OCI-LY7 (cell line): ENCODE results near the gene KRTAP4-9. TPM values are rescaled to one million over a fixed set of nuclear protein-coding genes. Genes with fewer than 3 reads are reported as not detected.
"Not testable (repeated sequence)": the region's sequence is repeated elsewhere in the genome, so short reads cannot be mapped to it uniquely, and the experiment has no call there.

Experiments
- Bru-seq: library from RNA; stranded (reverse); fragments of 400-500 nt; gene quantifications from one replicate; lab custom pipeline; 2021; lab: Mats Ljungman, UMichigan
- BruChase-seq, 2 experiments: library from RNA; stranded (reverse); fragments of 400-500 nt; gene quantifications; one replicate each; lab custom pipeline; 2021; lab: Mats Ljungman, UMichigan
- BruUV-seq: library from RNA; stranded (reverse); fragments of 400-500 nt; replicated peaks from 2 replicates; lab custom pipeline; 2021; lab: Mats Ljungman, UMichigan
- CTCF ChIA-PET: fragments of 300-600 bp; sonication (Branson Sonifier 250); formaldehyde crosslinking; loops from one replicate; lab custom pipeline; 2022; ENCODE audit warnings: antibody characterized with exemption; ENCODE audit not compliant: unreplicated experiment; lab: Charles Lee
- POLR2A ChIA-PET: fragments of 300-600 bp; sonication (Branson Sonifier 250); formaldehyde crosslinking; loops from one replicate; lab custom pipeline; 2022; ENCODE audit warnings: antibody characterized with exemption; lab: Charles Lee
- DNase-seq: peaks from one replicate; pipeline ENCODE4 v3.0.0-alpha.2; 2015; ENCODE audit warnings: low spot score
- H2AFZ ChIP-seq: fragments of 200-600 bp; sonication (generic), shearing (Covaris generic); 2 replicates; pipeline ENCODE4 v1.6.1; 2014; ENCODE audit warnings: mild to moderate bottlenecking, antibody characterized with exemption, low read length, moderate library complexity
- H3K27ac ChIP-seq: fragments of 200-600 bp; sonication (generic); 2 replicates; pipeline ENCODE4 v1.5.1; 2014; ENCODE audit warnings: mixed run types, low read depth, mild to moderate bottlenecking, moderate library complexity, low read length, inconsistent platforms; ENCODE audit not compliant: poor library complexity, severe bottlenecking
- H3K36me3 ChIP-seq: fragments of 200-600 bp; sonication (generic); 2 replicates; pipeline ENCODE4 v1.6.1; 2014; ENCODE audit warnings: mild to moderate bottlenecking, antibody characterized with exemption, low read length, moderate library complexity, mixed read lengths; ENCODE audit not compliant: insufficient read depth
- H3K4me1 ChIP-seq: fragments of 200-600 bp; sonication (generic); 2 replicates; pipeline ENCODE4 v1.5.1; 2014; ENCODE audit warnings: mild to moderate bottlenecking, low read length; ENCODE audit not compliant: insufficient read depth, poor library complexity, severe bottlenecking
- H3K4me2 ChIP-seq: fragments of 200-600 bp; sonication (generic); 2 replicates; pipeline ENCODE4 v1.6.1; 2014; ENCODE audit warnings: mild to moderate bottlenecking, low read length
- H3K4me3 ChIP-seq: fragments of 200-600 bp; sonication (generic); 2 replicates; pipeline ENCODE4 v1.5.1; 2014; ENCODE audit warnings: mild to moderate bottlenecking, low read depth, low read length; ENCODE audit not compliant: poor library complexity, severe bottlenecking
- H3K79me2 ChIP-seq: fragments of 200-600 bp; sonication (generic); 2 replicates; pipeline ENCODE4 v1.6.1; 2016; ENCODE audit warnings: low read depth, mild to moderate bottlenecking, low read length, moderate library complexity, mixed read lengths; ENCODE audit not compliant: insufficient read depth
- H3K9me2 ChIP-seq: fragments of 200-600 bp; sonication (generic); 2 replicates; pipeline ENCODE4 v1.6.1; 2016; ENCODE audit warnings: mild to moderate bottlenecking, low read length, mixed read lengths; ENCODE audit not compliant: insufficient read depth
- H3K9me3 ChIP-seq: fragments of 200-600 bp; sonication (generic); 2 replicates; pipeline ENCODE4 v1.6.1; 2014; ENCODE audit warnings: mild to moderate bottlenecking, mixed run types, low read length, mixed read lengths
- H4K20me1 ChIP-seq: fragments of 200-600 bp; sonication (generic); 2 replicates; pipeline ENCODE4 v1.6.1; 2014; ENCODE audit warnings: mild to moderate bottlenecking, antibody characterized with exemption, low read length, moderate library complexity, mixed read lengths; ENCODE audit not compliant: insufficient read depth
- CTCF ChIP-seq: fragments of 200-600 bp; sonication (generic); conservative IDR thresholded peaks from 2 replicates; pipeline ENCODE4 v1.5.1; 2014; ENCODE audit warnings: mild to moderate bottlenecking, antibody characterized with exemption, low read length, moderate library complexity, mixed read lengths
- EZH2phosphoT487 ChIP-seq: fragments of 200-600 bp; sonication (generic); IDR thresholded peaks from 2 replicates; pipeline ENCODE4 v1.6.1; 2018; ENCODE audit warnings: low read depth, borderline replicate concordance, mild to moderate bottlenecking, mixed run types, antibody characterized with exemption, low read length, moderate library complexity, mixed read lengths
- intact Hi-C: fragments of 100-400 bp; cut with micrococcal nuclease; formaldehyde crosslinking; loops from one replicate; pipeline ENCODE4 v1.10.0; 2022; ENCODE audit not compliant: unreplicated experiment
- long read RNA-seq: library from polyadenylated mRNA; stranded (forward); transcript quantifications from one replicate; pipeline ENCODE4 v2.0.0, GENCODE V29; 2022
- total RNA-seq, 2 experiments: library from RNA; depleted of rRNA in 1 of 2; stranded (reverse); fragments of >200 nt in 1 of 2; shearing (Covaris generic) in 1 of 2; gene quantifications; 2 replicates each; pipeline ENCODE4 v1.2.3, GENCODE V29; 2014 to 2022

The KRTAP4-9 gene
- total RNA-seq (2014; rRNA removed; shearing (Covaris generic)) (not detected in 2 replicates), total RNA-seq (2022) (not detected in 2 replicates), Bru-seq, nascent RNA (not detected), BruChase-seq, experiment 1, labeled RNA remaining after a 6-hour chase (not detected), BruChase-seq, experiment 2, labeled RNA remaining after a 2-hour chase (percentile 18 among the genes with signal in this experiment)
- long read RNA-seq = 0 reads

DNA sequence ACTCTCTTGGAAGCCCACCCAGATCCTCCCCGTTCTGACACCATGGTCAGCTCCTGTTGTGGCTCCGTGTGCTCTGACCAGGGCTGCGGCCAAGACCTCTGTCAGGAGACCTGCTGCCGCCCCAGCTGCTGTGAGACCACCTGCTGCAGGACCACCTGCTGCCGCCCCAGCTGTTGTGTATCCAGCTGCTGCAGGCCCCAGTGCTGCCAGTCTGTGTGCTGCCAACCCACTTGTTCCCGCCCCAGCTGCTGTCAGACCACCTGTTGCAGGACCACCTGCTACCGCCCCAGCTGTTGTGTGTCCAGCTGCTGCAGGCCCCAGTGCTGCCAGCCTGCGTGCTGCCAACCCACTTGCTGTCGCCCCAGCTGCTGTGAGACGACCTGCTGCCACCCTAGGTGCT is at the start of gene KRTAP4-9:
Gene KRTAP4-9 (plus strand): TSS at position 43 of the 400 bp plus-strand sequence. CDS start 0 bp downstream, at position 43.
- H2AFZ ChIP-seq, H3K4me1 ChIP-seq, POLR2A ChIA-PET, H3K4me2 ChIP-seq, H3K36me3 ChIP-seq, H3K9me3 ChIP-seq, BruUV-seq, H3K9me2 ChIP-seq, CTCF ChIA-PET, H3K27ac ChIP-seq, H3K4me3 ChIP-seq, H3K79me2 ChIP-seq, DNase-seq, intact Hi-C loops, H4K20me1 ChIP-seq: not testable (repeated sequence)

- intact Hi-C loops = no loop called here
- no TSS peak for BruUV-seq
- DNase-seq = no peak
- CTCF ChIA-PET = no interaction called here
- POLR2A ChIA-PET = interaction anchor here (0.6 kb wide), 1 partner anchor 346 kb away, joined by 3 read pairs; no protein-coding TSS in a partner anchor
- Histone ChIP-seq H3K9me2 (no peaks in the 10 kb centered on the region), H3K4me3 (no peak overlapping the region), H2AFZ (no peak overlapping the region), H3K79me2 (no peaks in the 10 kb centered on the region), H3K36me3 (no peaks in the 10 kb centered on the region), H3K4me1 (no peaks in the 10 kb centered on the region), H4K20me1 (no peaks in the 10 kb centered on the region), H3K9me3 (no peaks in the 10 kb centered on the region), H3K27ac (no peak overlapping the region), H3K4me2 (no peak overlapping the region)
- TF ChIP-seq EZH2phosphoT487 (no peak), CTCF (no peak)
Measured at GRCh38 chr17:41057547-41057946, 47.6 kb upstream of the KRTAP4-9 start.

DNA sequence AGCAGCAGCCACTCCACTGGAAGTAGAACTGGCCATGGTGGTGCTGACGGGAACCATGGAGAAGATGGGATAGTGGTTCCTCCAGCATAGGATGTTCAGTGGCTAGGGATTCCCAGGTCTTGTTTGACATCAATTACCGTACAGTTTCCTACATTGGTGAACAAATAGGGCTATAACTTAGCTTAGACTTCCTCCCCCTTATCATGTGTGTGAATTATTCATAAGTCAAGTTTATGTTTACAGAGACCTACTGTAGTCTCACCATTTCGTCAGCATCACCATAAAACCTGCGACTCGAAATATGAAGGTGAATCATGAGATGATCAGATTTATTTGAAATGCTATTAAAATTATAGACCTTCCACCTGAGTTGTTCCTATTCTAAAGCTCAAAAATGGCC is 46.4 kb upstream of the KRTAP4-9 start:
- ChIA-PET POLR2A (interaction anchor here (0.6 to 0.7 kb wide), 2 partner anchors 15 to 284 kb away, joined by 3 to 4 read pairs; no protein-coding TSS in a partner anchor), CTCF (no interaction called here)
- no peaks in the 10 kb centered on the region for H3K9me2 ChIP-seq
- H3K36me3 ChIP-seq = no peaks in the 10 kb centered on the region
- TF ChIP-seq CTCF (no peak), EZH2phosphoT487 (no peak)
- no peak overlapping the region for H2AFZ ChIP-seq
- H3K4me2 ChIP-seq = no peak overlapping the region
- H4K20me1 ChIP-seq = no peaks in the 10 kb centered on the region
- no peak overlapping the region for H3K27ac ChIP-seq
- H3K4me3 ChIP-seq = no peak overlapping the region
- BruUV-seq = no TSS peak
- no peak for DNase-seq
- no peaks in the 10 kb centered on the region for H3K79me2 ChIP-seq
- intact Hi-C loops = no loop called here
- no peaks in the 10 kb centered on the region for H3K4me1 ChIP-seq
- H3K9me3 ChIP-seq = no peaks in the 10 kb centered on the region

DNA sequence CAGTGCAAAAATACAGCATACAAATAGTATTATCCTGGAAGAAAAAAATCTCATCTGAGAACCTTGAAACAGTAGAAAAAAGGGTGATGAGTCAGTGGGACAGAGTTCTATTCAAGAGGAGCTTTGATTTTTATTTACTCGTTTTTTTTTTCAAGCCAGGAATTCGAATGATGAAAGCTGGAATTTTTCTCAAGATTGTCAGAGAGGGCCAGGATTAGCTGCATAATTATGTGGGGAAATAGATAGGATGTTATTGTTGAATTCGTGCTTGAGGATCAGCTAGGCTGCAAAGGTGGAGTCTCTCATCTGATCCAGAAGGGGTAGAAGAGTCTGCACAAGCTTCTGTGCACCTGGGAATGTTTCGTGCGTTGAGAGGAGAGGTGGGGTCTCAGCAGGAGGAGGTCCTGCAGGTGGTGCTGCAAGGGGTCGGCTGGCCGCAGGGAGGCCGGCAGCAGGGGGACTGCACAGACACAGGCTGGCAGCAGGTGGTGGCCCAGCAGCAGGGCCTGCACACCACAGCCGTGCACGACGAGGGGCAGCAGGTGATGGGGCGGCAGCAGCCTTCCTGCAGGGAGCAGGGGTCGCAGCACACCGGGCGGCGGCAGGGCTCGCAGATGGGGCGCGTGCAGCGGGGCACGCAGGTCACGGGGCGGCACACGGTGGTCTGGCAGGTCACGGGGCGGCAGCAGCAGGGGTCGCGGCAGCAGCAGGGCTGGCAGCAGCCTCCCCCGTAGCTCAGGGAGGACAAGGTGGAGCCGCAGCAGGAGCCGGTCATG is 45.7 kb upstream of the KRTAP4-9 start:
- H3K4me3 ChIP-seq, H3K9me3 ChIP-seq, H4K20me1 ChIP-seq, BruUV-seq, H2AFZ ChIP-seq, H3K9me2 ChIP-seq, H3K79me2 ChIP-seq, H3K4me2 ChIP-seq, H3K36me3 ChIP-seq, intact Hi-C loops, DNase-seq, CTCF ChIA-PET, H3K4me1 ChIP-seq, H3K27ac ChIP-seq: not testable (repeated sequence)
- POLR2A ChIA-PET = interaction anchor here (0.6 to 0.7 kb wide), 2 partner anchors 16 to 283 kb away, joined by 3 to 4 read pairs; no protein-coding TSS in a partner anchor
